H1 (cell line): ENCODE measurements around the gene CCDC157. TPM values are rescaled to one million over a fixed set of nuclear protein-coding genes. Genes with fewer than 3 reads are reported as not detected.

Source experiments
- CTCF ChIA-PET: fragments of 300-600 bp; sonication (Branson Sonifier 250); formaldehyde crosslinking; loops from one replicate; lab custom pipeline; 2021; ENCODE audit not compliant: partially characterized antibody; lab: Charles Lee
- POLR2A ChIA-PET: fragments of 300-600 bp; sonication (Branson Sonifier 250); formaldehyde crosslinking; loops from one replicate; lab custom pipeline; 2021; ENCODE audit warnings: inconsistent platforms; ENCODE audit not compliant: partially characterized antibody; lab: Charles Lee
- DNase-seq, 2 experiments: peaks; one replicate each; pipeline versions ENCODE4 v3.0.0 to v3.0.0-alpha.2; 2010 to 2022; ENCODE audit warnings: low spot score in 2 of 2, low read depth in 1 of 2, mixed read lengths in 1 of 2
- FAIRE-seq: peaks from 2 replicates; lab custom pipeline; 2011; peaks lifted over from hg19 to GRCh38; lab: Jason Lieb, UNC
- H2AFZ ChIP-seq: 2 replicates; pipeline ENCODE4 v1.8.1; 2012; ENCODE audit warnings: low read length, inconsistent platforms
- H2AK5ac ChIP-seq: 2 replicates; pipeline ENCODE4 v1.6.1; 2013; ENCODE audit warnings: low read depth, low read length
- H2BK120ac ChIP-seq: replicated peaks from 2 replicates; pipeline ENCODE3; 2013; ENCODE audit warnings: low read depth, low read length, inconsistent platforms
- H2BK12ac ChIP-seq: 2 replicates; pipeline ENCODE4 v1.6.1; 2013; ENCODE audit warnings: low read depth, low read length
- H2BK15ac ChIP-seq: 2 replicates; pipeline ENCODE4 v1.6.1; 2013; ENCODE audit warnings: low read length
- H2BK20ac ChIP-seq: 2 replicates; pipeline ENCODE4 v1.6.1; 2013; ENCODE audit warnings: low read length
- H2BK5ac ChIP-seq: 2 replicates; pipeline ENCODE4 v1.6.1; 2013; ENCODE audit warnings: low read depth, low read length
- H3K14ac ChIP-seq: 2 replicates; pipeline ENCODE4 v1.6.1; 2013; ENCODE audit warnings: inconsistent platforms; ENCODE audit not compliant: insufficient read length
- H3K18ac ChIP-seq: 2 replicates; pipeline ENCODE4 v1.6.1; 2013; ENCODE audit warnings: low read length; ENCODE audit errors: extremely low read depth
- H3K23ac ChIP-seq: 2 replicates; pipeline ENCODE4 v1.6.1; 2013; ENCODE audit warnings: inconsistent platforms; ENCODE audit not compliant: insufficient read length
- H3K23me2 ChIP-seq: 2 replicates; pipeline ENCODE4 v1.6.1; 2013; ENCODE audit warnings: low read depth, low read length
- H3K27ac ChIP-seq: 2 replicates; pipeline ENCODE4 v1.6.1; 2011; ENCODE audit warnings: low read depth, low read length, inconsistent platforms
- H3K27me3 ChIP-seq, 4 experiments: replicated peaks in 1 of 4; 1 replicate in 1 of 4; 2 replicates in 3 of 4; pipeline versions ENCODE4 v1.6.1 to v1.8.1; 2011 to 2013; ENCODE audit warnings: low read length in 3 of 4, mild to moderate bottlenecking in 3 of 4, inconsistent platforms in 2 of 4, mixed read lengths in 2 of 4, moderate library complexity in 1 of 4; ENCODE audit not compliant: control insufficient read depth in 3 of 4, insufficient read depth in 3 of 4; ENCODE audit errors: extremely low read depth in 1 of 4
- H3K36me3 ChIP-seq, 4 experiments: 2 replicates each; pipeline versions ENCODE4 v1.6.1 to v1.8.1; 2011 to 2013; ENCODE audit warnings: mild to moderate bottlenecking in 4 of 4, low read length in 3 of 4, moderate library complexity in 2 of 4, control low read depth in 1 of 4, inconsistent platforms in 1 of 4; ENCODE audit not compliant: insufficient read depth in 4 of 4, control insufficient read depth in 2 of 4
- H3K4ac ChIP-seq: replicated peaks from 2 replicates; pipeline ENCODE3; 2013; ENCODE audit warnings: low read length, low read depth, mixed read lengths, inconsistent platforms; ENCODE audit not compliant: insufficient read length
- H3K4me1 ChIP-seq, 4 experiments: replicated peaks in 1 of 4; 1 replicate in 1 of 4; 2 replicates in 3 of 4; pipeline versions ENCODE4 v1.6.1 to v1.8.1; 2011 to 2013; ENCODE audit warnings: low read length in 3 of 4, inconsistent platforms in 2 of 4, mixed read lengths in 1 of 4; ENCODE audit not compliant: insufficient read depth in 4 of 4, control insufficient read depth in 3 of 4
- H3K4me2 ChIP-seq, 2 experiments: 2 replicates each; pipeline versions ENCODE4 v1.6.1 to v1.8.1; 2011 to 2013; ENCODE audit warnings: low read depth in 2 of 2, low read length in 2 of 2, control low read depth in 1 of 2, inconsistent platforms in 1 of 2, mild to moderate bottlenecking in 1 of 2; ENCODE audit not compliant: insufficient read depth in 1 of 2
- H3K4me3 ChIP-seq, 4 experiments: fragments of 200-600, 300-600 bp in 1 of 4; sonication (generic), shearing (Covaris generic), sonication (Bioruptor Twin) in 1 of 4; 2 replicates each; pipeline versions ENCODE4 v1.5.1 to v1.8.1; 2011 to 2016; ENCODE audit warnings: low read length in 4 of 4, low read depth in 3 of 4, control low read depth in 2 of 4, inconsistent platforms in 2 of 4, mild to moderate bottlenecking in 2 of 4, mixed read lengths in 1 of 4, moderate library complexity in 1 of 4; ENCODE audit not compliant: insufficient read depth in 2 of 4; ENCODE audit errors: extremely low read depth in 1 of 4
- H3K56ac ChIP-seq: replicated peaks from 2 replicates; pipeline ENCODE3; 2013; ENCODE audit warnings: low read depth, mild to moderate bottlenecking, mixed read lengths, low read length, inconsistent platforms; ENCODE audit not compliant: insufficient read length
- H3K79me1 ChIP-seq: 2 replicates; pipeline ENCODE4 v1.6.1; 2013; ENCODE audit warnings: low read depth, low read length, control low read depth
- H3K79me2 ChIP-seq, 2 experiments: 2 replicates each; pipeline versions ENCODE4 v1.6.1 to v1.8.1; 2012 to 2013; ENCODE audit warnings: low read length in 2 of 2, mild to moderate bottlenecking in 2 of 2, inconsistent platforms in 1 of 2; ENCODE audit not compliant: insufficient read depth in 2 of 2, control insufficient read depth in 1 of 2
- H3K9ac ChIP-seq, 4 experiments: replicated peaks in 1 of 4; 1 replicate in 1 of 4; 2 replicates in 3 of 4; pipeline versions ENCODE4 v1.6.1 to v1.8.1; 2011 to 2013; ENCODE audit warnings: low read depth in 3 of 4, low read length in 3 of 4, control low read depth in 2 of 4, mild to moderate bottlenecking in 2 of 4, moderate library complexity in 2 of 4, inconsistent platforms in 1 of 4; ENCODE audit errors: extremely low read depth in 1 of 4
- H3K9me3 ChIP-seq, 2 experiments: 2 replicates each; pipeline versions ENCODE4 v1.6.1 to v1.8.1; 2012 to 2013; ENCODE audit warnings: mild to moderate bottlenecking in 2 of 2, moderate library complexity in 2 of 2, control low read depth in 1 of 2, inconsistent platforms in 1 of 2, low read depth in 1 of 2, low read length in 1 of 2, mixed read lengths in 1 of 2; ENCODE audit not compliant: insufficient read depth in 2 of 2
- H4K20me1 ChIP-seq, 2 experiments: replicated peaks in 1 of 2; 2 replicates each; pipeline versions ENCODE3 to v1.8.1; 2011 to 2013; ENCODE audit warnings: inconsistent platforms in 2 of 2, low read length in 2 of 2, mild to moderate bottlenecking in 1 of 2; ENCODE audit not compliant: insufficient read depth in 2 of 2, control insufficient read depth in 1 of 2
- H4K5ac ChIP-seq: 2 replicates; pipeline ENCODE4 v1.6.1; 2013; ENCODE audit warnings: low read length, low read depth, mixed read lengths, inconsistent platforms; ENCODE audit not compliant: insufficient read length
- H4K8ac ChIP-seq: 2 replicates; pipeline ENCODE4 v1.8.0; 2013; ENCODE audit warnings: mild to moderate bottlenecking, moderate library complexity, low read length, inconsistent platforms; ENCODE audit not compliant: insufficient read depth; ENCODE audit errors: extremely low read depth
- H4K91ac ChIP-seq: replicated peaks from 2 replicates; pipeline ENCODE3; 2013; ENCODE audit warnings: low read length, mixed read lengths, inconsistent platforms; ENCODE audit not compliant: insufficient read length
- ASH2L ChIP-seq: fragments of 200-600, 300-600 bp; sonication (generic); IDR thresholded peaks from one replicate; pipeline ENCODE4 v1.7.1; 2017; ENCODE audit warnings: low read length
- BCL11A ChIP-seq, 2 experiments: IDR thresholded peaks; one replicate each; pipeline ENCODE4 v1.6.1; 2011; ENCODE audit warnings: low read depth in 2 of 2, low read length in 2 of 2, mild to moderate bottlenecking in 2 of 2
- CHD2 ChIP-seq: IDR thresholded peaks from 2 replicates; pipeline ENCODE4 v1.6.1; 2012; ENCODE audit warnings: low read length, improper control_type of control experiment
- E2F6 ChIP-seq: IDR thresholded peaks from 2 replicates; pipeline ENCODE4 v1.6.1; 2012; ENCODE audit warnings: inconsistent platforms
- EP300 ChIP-seq, 2 experiments: IDR thresholded peaks; 1 replicate in 1 of 2; 2 replicates in 1 of 2; pipeline ENCODE4 v1.6.1; 2011 to 2012; ENCODE audit warnings: low read depth in 2 of 2, low read length in 2 of 2, mild to moderate bottlenecking in 2 of 2, borderline replicate concordance in 1 of 2, inconsistent platforms in 1 of 2, moderate library complexity in 1 of 2
- GABPA ChIP-seq: IDR thresholded peaks from 2 replicates; pipeline ENCODE4 v1.6.1; 2011; ENCODE audit warnings: mild to moderate bottlenecking, low read length, moderate library complexity, borderline replicate concordance; ENCODE audit not compliant: insufficient read depth
- HDAC6 ChIP-seq: IDR thresholded peaks from one replicate; pipeline ENCODE4 v1.7.1; 2012; ENCODE audit warnings: low read depth, mild to moderate bottlenecking, inconsistent platforms, low read length, moderate library complexity
- SIRT6 ChIP-seq: IDR thresholded peaks from one replicate; pipeline ENCODE4 v1.7.1; 2012; ENCODE audit warnings: low read length, inconsistent platforms
- ZNF274 ChIP-seq: IDR thresholded peaks from 2 replicates; pipeline ENCODE4 v1.7.0; 2012; ENCODE audit warnings: low read length, borderline replicate concordance; ENCODE audit errors: extremely low read depth
- WGBS, 2 experiments: shearing (Covaris generic) in 1 of 2; methylation state at CpG; one replicate each; pipeline versions ENCODE4 v1.1.6 to v1.1.7; 2013 to 2015; ENCODE audit warnings: low lambda C conversion rate in 2 of 2, mixed read lengths in 2 of 2, inconsistent platforms in 1 of 2, low coverage in 1 of 2, missing lambda C conversion rate in 1 of 2; ENCODE audit not compliant: insufficient replicate concordance in 2 of 2, insufficient coverage in 1 of 2, insufficient read length in 1 of 2; ENCODE audit errors: extremely low coverage in 1 of 2, missing lambda C conversion rate in 1 of 2; 5-methylcytosine and 5-hydroxymethylcytosine counted together
- polyA plus RNA-seq, 7 experiments: library from polyadenylated mRNA; depleted of rRNA in 3 of 7; stranded (reverse) in 5 of 7; unstranded in 2 of 7; fragments of >200 nt in 5 of 7; fragments of 200-250 nt in 2 of 7; gene quantifications; 1 replicate in 5 of 7; 2 replicates in 1 of 7; 4 replicates in 1 of 7; pipeline versions ENCODE4 v1.2.1 to v1.2.3, GENCODE V29; 2011 to 2013; ENCODE audit warnings: missing spikeins in 2 of 7, mixed read lengths in 2 of 7
- total RNA-seq: library from RNA; stranded (reverse); fragmentation: NEBNext Ultra II Directional; extraction: Animal tissue kit (Norgen Biotek cat#: 25700); gene quantifications from 2 replicates; pipeline ENCODE4 v1.2.1, GENCODE V29; 2021

Gene CCDC157
- total and polyA plus RNA-seq, 2 of the 8 experiments (the other 6 are each of a cell fraction or from before 2014, with no cell fraction given), result 4.1 to 8.4 TPM

GRCh38 chr22:30420347-30421125 lies 63.7 kb downstream of the CCDC157 start:
- Histone ChIP-seq H2BK120ac (no peak overlapping the region), H2AK5ac (no peak overlapping the region), H3K4me3 (no peak overlapping the region), H2BK20ac (no peak overlapping the region), H2AFZ (no peak overlapping the region), H3K79me2 (peaks cover 0 to 5% of the 10 kb centered on the region in 2 experiments; a peak in 1 of 4 replicates), H3K4me1 (peaks cover 0 to 15% (median 12%) of the 10 kb centered on the region in 4 experiments; a peak in 6 of 7 replicates), H3K23ac (no peak overlapping the region), H3K9me3 (no peaks in the 10 kb centered on the region), H3K23me2 (peaks cover 17% of the 10 kb centered on the region), H4K8ac (no peak overlapping the region), H2BK5ac (no peak overlapping the region), H3K36me3 (peaks cover 0 to 23% (median 11%) of the 10 kb centered on the region in 4 experiments; a peak in 5 of 8 replicates), H3K79me1 (no peaks in the 10 kb centered on the region), H4K91ac (no peak overlapping the region), H3K27me3 (no peaks in the 10 kb centered on the region), H3K27ac (no peak overlapping the region), H3K18ac (no peak overlapping the region), H3K4me2 (no peak overlapping the region), H3K14ac (no peak overlapping the region), H4K5ac (no peak overlapping the region), H2BK12ac (no peak overlapping the region), H3K9ac (no peak overlapping the region), H3K56ac (no peak overlapping the region), H4K20me1 (no peaks in the 10 kb centered on the region), H3K4ac (no peak overlapping the region), H2BK15ac (no peak overlapping the region)
- ChIA-PET CTCF (interaction anchor here (1.0 to 1.5 kb wide), 2 partner anchors 28 to 157 kb away, joined by 4 read pairs; no protein-coding TSS in a partner anchor), POLR2A (interaction anchor here (1.3 to 4.2 kb wide), 3 partner anchors 10 to 23 kb away, joined by 3 to 22 read pairs (median 6); no protein-coding TSS in a partner anchor)
- no peak for DNase-seq
- WGBS, 2 experiments, result 90% methylated on average over 6 of the region's 6 CpGs; no CpG with 5 or more reads in 1 of the 2 experiments
- TF ChIP-seq ASH2L, result no peak
- no peak for TF ChIP-seq E2F6
- no peak for TF ChIP-seq CHD2
- TF ChIP-seq SIRT6, result no peak
- TF ChIP-seq BCL11A (IDR thresholded peaks at IDR 0.05; ENCODE audit: low read depth in 2 of 2, low read length in 2 of 2), result no peak
- no peak for TF ChIP-seq EP300 (IDR thresholded peaks at IDR 0.05; ENCODE audit: borderline replicate concordance in 1 of 2, low read depth in 2 of 2, low read length in 2 of 2)
- no peak for TF ChIP-seq ZNF274
- TF ChIP-seq GABPA, result no peak
- no peak for TF ChIP-seq HDAC6
- no peak for FAIRE-seq
